GM23248 (cell line): Measurements from ENCODE around the gene SARDH. TPM values are rescaled to one million over a fixed set of nuclear protein-coding genes. Genes with fewer than 3 reads are reported as not detected.

Experiments used
- DNase-seq: peaks from one replicate; pipeline ENCODE4 v3.0.0-alpha.2; 2015
- H2AFZ ChIP-seq: fragments of 200-600 bp; sonication (generic); 2 replicates; pipeline ENCODE4 v1.6.1; 2016; ENCODE audit warnings: antibody characterized with exemption
- H3F3A ChIP-seq: fragments of 200-600 bp; sonication (generic); 2 replicates; pipeline ENCODE4 v1.6.1; 2016; ENCODE audit warnings: mild to moderate bottlenecking, antibody characterized with exemption, mixed run types; ENCODE audit not compliant: insufficient read depth
- H3K27ac ChIP-seq: fragments of 200-600 bp; sonication (generic); 2 replicates; pipeline ENCODE4 v1.5.1; 2016; ENCODE audit warnings: mild to moderate bottlenecking
- H3K27me3 ChIP-seq: fragments of 200-600 bp; sonication (generic); replicated peaks from 2 replicates; pipeline ENCODE4 v1.6.1; 2016; ENCODE audit warnings: mild to moderate bottlenecking; ENCODE audit not compliant: insufficient read depth
- H3K36me3 ChIP-seq: fragments of 200-600 bp; sonication (generic); 2 replicates; pipeline ENCODE4 v1.6.1; 2016; ENCODE audit warnings: low read depth, mild to moderate bottlenecking
- H3K4me1 ChIP-seq: fragments of 200-600 bp; sonication (generic); 2 replicates; pipeline ENCODE4 v1.6.1; 2016; ENCODE audit warnings: mild to moderate bottlenecking; ENCODE audit not compliant: insufficient read depth
- H3K4me2 ChIP-seq: fragments of 200-600 bp; sonication (generic); one replicate; pipeline ENCODE4 v1.6.1; 2016; ENCODE audit warnings: mild to moderate bottlenecking; ENCODE audit not compliant: unreplicated experiment
- H3K4me3 ChIP-seq: fragments of 200-600 bp; sonication (generic); 2 replicates; pipeline ENCODE4 v1.5.1; 2016; ENCODE audit warnings: mild to moderate bottlenecking
- H3K79me2 ChIP-seq: fragments of 200-600 bp; sonication (generic); 2 replicates; pipeline ENCODE4 v1.6.1; 2016; ENCODE audit warnings: mild to moderate bottlenecking; ENCODE audit not compliant: insufficient read depth
- H3K9ac ChIP-seq: fragments of 200-600 bp; sonication (generic); 2 replicates; pipeline ENCODE4 v1.6.1; 2016; ENCODE audit warnings: mild to moderate bottlenecking
- H3K9me2 ChIP-seq: fragments of 200-600 bp; sonication (generic); 2 replicates; pipeline ENCODE4 v1.6.1; 2016; ENCODE audit warnings: mixed run types, mild to moderate bottlenecking, moderate library complexity; ENCODE audit not compliant: insufficient read depth
- H3K9me3 ChIP-seq: fragments of 200-600 bp; sonication (generic); one replicate; pipeline ENCODE4 v1.6.1; 2017; ENCODE audit warnings: low read depth
- H4K20me1 ChIP-seq: fragments of 200-600 bp; sonication (generic); 2 replicates; pipeline ENCODE4 v1.6.0; 2016; ENCODE audit not compliant: insufficient read depth
- EZH2 ChIP-seq: fragments of 200-600 bp; sonication (generic); IDR thresholded peaks from 2 replicates; pipeline ENCODE4 v1.6.1; 2018; ENCODE audit warnings: antibody characterized with exemption, mild to moderate bottlenecking; ENCODE audit not compliant: insufficient read depth, poor library complexity, severe bottlenecking
- EZH2phosphoT487 ChIP-seq: fragments of 200-600 bp; sonication (generic); IDR thresholded peaks from 2 replicates; pipeline ENCODE4 v1.6.1; 2018; ENCODE audit warnings: antibody characterized with exemption, moderate library complexity, mild to moderate bottlenecking, low read depth; ENCODE audit not compliant: insufficient read depth
- WGBS, 2 experiments: methylation state at CpG; one replicate each; pipeline ENCODE4 v1.1.6; 2015 to 2017; ENCODE audit warnings: low lambda C conversion rate in 2 of 2, low coverage in 1 of 2; ENCODE audit errors: missing lambda C conversion rate in 2 of 2; 5-methylcytosine and 5-hydroxymethylcytosine counted together
- in situ Hi-C: fragments of 300-500 bp; cut with MboI; formaldehyde crosslinking; loops from 2 replicates; pipeline ENCODE4 v1.15.0; 2020
- polyA plus RNA-seq: library from polyadenylated mRNA; unstranded; fragments of >200 nt; fragmentation: Nextera tagmentation; extraction: Ambion mirVana; gene quantifications from 2 replicates; pipeline ENCODE4 v1.2.1, GENCODE V29; 2016
- total RNA-seq: library from RNA; depleted of rRNA; stranded (reverse); fragments of >200 nt; shearing (Covaris generic); gene quantifications from 2 replicates; pipeline ENCODE4 v1.2.3, GENCODE V29; 2014

The SARDH gene
- total and polyA plus RNA-seq, 2 experiments from 2014 or later = 0.16 to 2.4 TPM

- Histone ChIP-seq H3K27ac (no peak overlapping the region), H3K4me1 (no peaks in the 10 kb centered on the region), H3K9ac (no peak overlapping the region), H4K20me1 (no peaks in the 10 kb centered on the region), H3K36me3 (no peaks in the 10 kb centered on the region), H3K79me2 (no peaks in the 10 kb centered on the region), H2AFZ (no peak overlapping the region), H3K4me2 (no peak overlapping the region), H3K4me3 (no peak overlapping the region), H3K9me3 (no peaks in the 10 kb centered on the region), H3K9me2 (no peaks in the 10 kb centered on the region), H3F3A (no peaks in the 10 kb centered on the region), H3K27me3 (peaks cover 2% of the 10 kb centered on the region; the same call in 1 of the 2 replicates)
- no peak for TF ChIP-seq EZH2phosphoT487
- no peak for TF ChIP-seq EZH2
- in situ Hi-C loops = no loop called here
- no peak for DNase-seq
- WGBS, 2 experiments = 67 to 68% methylated on average over 16 to 17 of the region's 17 CpGs
Observed at GRCh38 chr9:133684936-133685361, 53.2 kb downstream of the SARDH start.

- no peaks in the 10 kb centered on the region for H4K20me1 ChIP-seq
- no peak overlapping the region for H3K4me2 ChIP-seq
- H3K27me3 ChIP-seq = peaks cover 6% of the 10 kb centered on the region; the same call in 1 of the 2 replicates
- in situ Hi-C loops = no loop called here
- no peak for TF ChIP-seq EZH2
- no peak for TF ChIP-seq EZH2phosphoT487
- no peaks in the 10 kb centered on the region for H3K9me3 ChIP-seq
- no peaks in the 10 kb centered on the region for H3K36me3 ChIP-seq
- H3K4me1 ChIP-seq = no peaks in the 10 kb centered on the region
- no peak overlapping the region for H3K9ac ChIP-seq
- no peak overlapping the region for H3K4me3 ChIP-seq
- H2AFZ ChIP-seq = no peak overlapping the region
- no peaks in the 10 kb centered on the region for H3K9me2 ChIP-seq
- no peak overlapping the region for H3K27ac ChIP-seq
- H3F3A ChIP-seq = no peaks in the 10 kb centered on the region
- no peaks in the 10 kb centered on the region for H3K79me2 ChIP-seq
- DNase-seq = no peak
- 17 to 20% methylated on average over 26 of the region's 26 CpGs for WGBS, 2 experiments
Observed at GRCh38 chr9:133684121-133684935, 53.8 kb downstream of the SARDH start.

GRCh38 chr9:133683586-133684120 lies 54.5 kb downstream of the SARDH start:
- Histone ChIP-seq H3K27me3 (peaks cover 6% of the 10 kb centered on the region; the same call in 1 of the 2 replicates), H3K4me1 (no peaks in the 10 kb centered on the region), H3K27ac (no peak overlapping the region), H3K79me2 (no peaks in the 10 kb centered on the region), H3K36me3 (no peaks in the 10 kb centered on the region), H3K4me2 (no peak overlapping the region), H3K4me3 (no peak overlapping the region), H3K9me3 (no peaks in the 10 kb centered on the region), H4K20me1 (no peaks in the 10 kb centered on the region), H3K9ac (no peak overlapping the region), H3K9me2 (no peaks in the 10 kb centered on the region), H2AFZ (0 out of 2 replicates have a peak overlapping the region, but pooled peaks have one; percentile 39), H3F3A (no peaks in the 10 kb centered on the region)
- TF ChIP-seq EZH2 = no peak
- TF ChIP-seq EZH2phosphoT487 = no peak
- WGBS, 2 experiments = 8 to 14% methylated on average over 19 of the region's 19 CpGs
- in situ Hi-C loops = no loop called here
- peak; percentile 26 for DNase-seq

- 76 to 79% methylated on average over 18 to 19 of the region's 20 CpGs for WGBS, 2 experiments
- H3K4me1 ChIP-seq = no peaks in the 10 kb centered on the region
- H4K20me1 ChIP-seq = no peaks in the 10 kb centered on the region
- H2AFZ ChIP-seq = no peak overlapping the region
- H3K36me3 ChIP-seq = no peaks in the 10 kb centered on the region
- peaks cover 6% of the 10 kb centered on the region; the same call in 1 of the 2 replicates for H3K27me3 ChIP-seq
- H3K27ac ChIP-seq = no peak overlapping the region
- in situ Hi-C loops = no loop called here
- no peaks in the 10 kb centered on the region for H3K9me2 ChIP-seq
- no peaks in the 10 kb centered on the region for H3K9me3 ChIP-seq
- H3K4me2 ChIP-seq = no peak overlapping the region
- H3K9ac ChIP-seq = no peak overlapping the region
- no peaks in the 10 kb centered on the region for H3F3A ChIP-seq
- no peak overlapping the region for H3K4me3 ChIP-seq
- TF ChIP-seq EZH2 (no peak), EZH2phosphoT487 (no peak)
- DNase-seq = no peak
- no peaks in the 10 kb centered on the region for H3K79me2 ChIP-seq
Observed at GRCh38 chr9:133682818-133683585, 55.1 kb downstream of the SARDH start.
